IPS DF 4.7 (cell line): ENCODE results near the gene OVCA2.
"Not testable (repeated sequence)": the region's sequence is repeated elsewhere in the genome, so short reads cannot be mapped to it uniquely, and the experiment has no call there.

ENCODE experiments used
- DNase-seq: peaks from one replicate; pipeline ENCODE4 v3.0.0-alpha.2; 2013; ENCODE audit warnings: low spot score; ENCODE audit errors: extremely low read depth

OVCA2 gene

DNA sequence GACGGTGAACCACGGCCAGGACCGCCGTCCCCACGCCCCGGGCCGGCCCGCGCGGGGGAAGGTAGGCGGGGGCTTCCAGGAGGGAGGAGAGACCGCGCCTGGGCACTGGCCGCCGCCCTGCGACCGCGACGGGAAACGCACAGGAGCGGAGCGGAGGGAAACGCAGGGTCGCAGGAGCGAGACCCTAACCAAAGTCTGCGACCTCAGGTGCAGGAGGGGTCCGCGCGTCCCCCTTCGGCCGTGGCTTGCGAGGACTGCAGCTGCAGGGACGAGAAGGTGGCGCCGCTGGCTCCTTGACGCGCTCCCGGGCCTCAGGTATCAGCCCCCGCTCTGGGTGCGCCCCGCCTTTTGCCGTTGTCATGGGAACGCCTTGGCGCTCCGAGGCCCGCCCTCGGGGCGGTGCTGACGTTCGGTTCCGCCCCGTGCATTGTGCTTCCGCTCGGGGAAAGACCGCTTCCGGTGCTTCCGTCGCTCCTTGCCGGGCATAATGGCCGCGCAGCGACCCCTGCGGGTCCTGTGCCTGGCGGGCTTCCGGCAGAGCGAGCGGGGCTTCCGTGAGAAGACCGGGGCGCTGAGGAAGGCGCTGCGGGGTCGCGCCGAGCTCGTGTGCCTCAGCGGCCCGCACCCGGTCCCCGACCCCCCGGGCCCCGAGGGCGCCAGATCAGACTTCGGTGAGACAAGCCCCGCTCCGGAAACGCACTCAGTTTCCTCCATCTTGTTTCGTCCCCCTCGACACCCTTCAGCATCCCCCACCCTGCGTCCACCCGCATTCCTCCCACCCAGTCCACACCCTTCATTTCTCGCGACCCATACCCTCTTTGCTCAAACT, at the start of gene OVCA2:
Gene OVCA2, plus strand, starts transcription at position 462 of the 829 bp plus-strand sequence. Its CDS starts 26 bp downstream, at position 488.
- no peak for DNase-seq

- no peak for DNase-seq
Observed at GRCh38 chr17:1992541-1992940, 49.3 kb upstream of the OVCA2 start.

DNA sequence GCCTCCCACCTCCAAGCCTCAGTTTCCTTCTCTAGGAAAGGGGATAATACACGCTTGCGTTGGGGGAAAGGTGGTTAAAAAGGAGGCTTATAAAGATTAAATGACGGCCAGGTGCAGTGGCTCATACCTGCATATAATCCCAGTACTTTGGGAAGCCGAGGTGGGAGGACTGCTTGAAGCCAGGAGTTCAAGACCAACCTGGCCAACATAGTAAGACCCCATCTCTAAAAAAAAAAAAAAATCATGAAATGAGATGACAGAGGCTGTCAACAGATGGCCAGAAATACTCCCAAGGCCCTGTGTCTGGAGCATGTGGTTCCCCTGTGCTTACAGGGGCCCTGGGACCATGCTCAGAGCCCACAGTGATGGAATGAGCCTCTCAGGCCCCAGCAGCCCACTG, 47.1 kb upstream of the OVCA2 start:
- no peak for DNase-seq

DNA sequence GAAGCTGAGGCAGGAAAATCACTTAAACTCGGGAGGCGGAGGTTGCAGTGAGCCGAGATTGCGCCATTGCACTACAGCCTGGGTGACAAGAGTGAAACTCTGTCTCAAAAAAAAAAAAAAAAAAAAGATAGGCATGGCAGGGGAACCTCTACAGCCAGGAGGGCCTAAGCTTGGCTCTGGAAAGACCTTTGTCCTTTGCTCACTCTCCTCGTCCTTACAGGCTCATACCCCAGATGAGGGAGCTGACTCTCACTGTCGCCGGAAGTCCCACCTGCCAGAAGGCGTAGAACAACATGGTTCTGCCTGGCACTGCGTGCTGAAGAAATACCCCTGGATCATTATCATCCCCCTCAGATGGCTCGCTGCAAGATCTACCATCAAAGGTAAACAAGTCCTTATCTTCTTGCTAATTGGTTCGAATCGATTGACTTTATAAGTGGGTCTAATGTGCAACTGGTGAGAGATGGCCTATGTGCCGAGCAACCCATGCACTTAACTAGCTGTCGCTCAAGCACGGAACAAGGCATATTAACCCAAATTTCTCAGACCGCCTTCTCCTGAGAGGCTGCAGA, 46.4 kb upstream of the OVCA2 start:
- DNase-seq: no peak

DNA sequence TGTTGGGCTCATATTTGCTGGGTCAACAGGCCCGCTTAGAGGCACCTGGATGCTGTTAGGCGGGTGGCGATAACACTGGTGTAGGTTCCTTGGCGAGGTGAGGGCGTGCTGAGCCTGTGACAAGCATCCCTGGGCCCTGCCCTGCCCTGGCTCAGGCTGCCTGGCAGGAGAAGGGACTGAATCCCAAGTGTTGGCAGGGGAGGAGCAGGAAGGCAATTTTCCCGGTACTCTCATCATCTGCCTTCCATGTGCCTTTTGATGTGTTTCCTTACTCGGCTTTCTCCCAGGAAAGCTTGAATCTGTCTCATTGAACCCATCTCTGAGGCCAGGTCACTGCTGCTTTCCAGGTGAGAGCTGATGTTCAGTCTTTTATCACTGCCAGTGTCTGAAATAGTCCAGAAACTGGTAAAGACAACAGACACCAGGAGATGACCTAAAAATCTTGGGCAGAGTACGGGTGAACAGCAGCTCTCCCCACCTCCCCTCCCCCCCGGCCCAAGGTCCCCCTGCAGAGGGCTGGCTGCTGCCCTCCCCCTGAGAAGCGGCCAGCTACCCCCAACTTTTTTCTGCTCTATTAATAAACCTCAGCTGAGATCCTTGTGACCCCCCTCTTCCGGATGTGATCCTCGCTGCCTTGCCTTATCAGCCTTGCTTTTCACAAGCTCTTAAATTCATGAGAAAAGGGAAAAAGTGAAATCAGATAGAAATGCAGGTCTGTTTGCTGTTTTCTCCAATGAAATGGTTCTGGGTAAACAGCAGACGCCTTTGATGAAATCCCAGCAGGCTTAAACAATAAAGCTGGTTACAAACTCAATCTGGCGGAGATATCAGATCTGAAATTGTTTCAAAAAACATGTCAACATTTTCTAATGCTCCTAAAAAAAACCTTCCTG, 45.7 kb upstream of the OVCA2 start:
- DNase-seq: no peak

- no peak for DNase-seq
Observed at GRCh38 chr17:1996800-1997288, 45.0 kb upstream of the OVCA2 start.

DNA sequence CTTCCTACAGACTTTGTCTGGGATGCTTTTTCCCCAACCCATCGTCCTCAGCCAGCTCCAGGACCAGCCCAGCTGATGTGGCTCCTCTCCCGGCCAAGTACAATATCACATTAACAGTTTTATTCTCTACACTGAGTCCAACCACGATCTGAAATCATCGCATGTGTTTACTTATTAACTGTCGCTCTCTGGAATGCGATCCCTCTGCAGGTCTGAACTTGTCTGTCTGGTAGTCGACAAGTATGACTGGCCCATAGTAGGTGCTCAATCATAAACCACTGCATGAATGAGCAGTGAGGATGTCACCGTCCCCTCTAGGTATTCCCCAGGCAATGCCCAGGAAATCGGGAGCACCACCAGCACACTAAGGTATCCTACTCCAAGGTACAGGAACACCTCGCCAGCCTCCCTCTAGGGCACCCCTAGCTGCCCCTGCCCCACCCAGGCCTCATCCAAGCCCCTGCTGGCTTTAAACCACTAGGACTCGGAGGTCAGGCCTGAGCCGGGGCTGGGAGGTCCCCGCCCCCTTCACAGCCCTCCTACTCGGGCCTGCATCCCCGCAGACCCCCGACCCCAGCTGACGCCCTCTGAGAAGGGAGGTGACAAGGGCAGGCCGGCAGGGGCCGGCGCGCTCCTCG, 44.4 kb upstream of the OVCA2 start:
- no peak for DNase-seq

- no peak for DNase-seq
Observed at GRCh38 chr17:1997927-1998742, 43.7 kb upstream of the OVCA2 start.

DNA sequence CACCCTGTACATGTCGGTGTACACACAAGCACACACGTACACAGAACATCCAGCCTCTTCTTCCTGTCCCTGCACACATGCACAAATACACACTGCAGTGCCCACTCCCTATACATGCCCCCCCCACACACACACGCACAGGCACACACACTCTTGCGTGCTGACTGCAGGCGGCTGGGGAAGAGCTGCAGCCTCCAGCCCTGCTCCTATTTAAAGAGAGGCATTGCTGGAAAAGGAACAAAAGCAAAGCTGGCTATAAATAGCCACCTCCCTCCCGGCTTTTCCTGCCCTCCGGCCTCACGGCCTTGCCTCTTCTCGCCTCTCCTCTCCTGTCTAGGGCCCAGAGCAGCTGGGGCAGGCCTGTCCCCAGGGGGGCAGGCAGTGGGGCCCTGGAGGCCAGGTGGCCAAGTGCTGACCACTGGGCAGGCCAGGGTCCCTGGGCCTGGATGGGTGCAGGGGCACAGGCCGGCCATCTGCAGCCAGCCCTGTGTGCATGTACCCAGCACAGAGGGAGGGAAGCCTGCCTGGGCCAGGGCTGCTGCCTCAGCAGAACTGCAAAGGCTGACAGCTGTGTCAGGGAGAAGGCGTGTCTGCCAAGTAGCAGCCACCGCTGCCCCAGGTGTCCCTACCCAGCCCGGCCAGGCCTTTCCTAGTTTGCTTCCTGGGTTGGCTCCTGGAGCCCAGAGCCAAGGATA, 42.1 kb upstream of the OVCA2 start:
- DNase-seq: no peak

DNA sequence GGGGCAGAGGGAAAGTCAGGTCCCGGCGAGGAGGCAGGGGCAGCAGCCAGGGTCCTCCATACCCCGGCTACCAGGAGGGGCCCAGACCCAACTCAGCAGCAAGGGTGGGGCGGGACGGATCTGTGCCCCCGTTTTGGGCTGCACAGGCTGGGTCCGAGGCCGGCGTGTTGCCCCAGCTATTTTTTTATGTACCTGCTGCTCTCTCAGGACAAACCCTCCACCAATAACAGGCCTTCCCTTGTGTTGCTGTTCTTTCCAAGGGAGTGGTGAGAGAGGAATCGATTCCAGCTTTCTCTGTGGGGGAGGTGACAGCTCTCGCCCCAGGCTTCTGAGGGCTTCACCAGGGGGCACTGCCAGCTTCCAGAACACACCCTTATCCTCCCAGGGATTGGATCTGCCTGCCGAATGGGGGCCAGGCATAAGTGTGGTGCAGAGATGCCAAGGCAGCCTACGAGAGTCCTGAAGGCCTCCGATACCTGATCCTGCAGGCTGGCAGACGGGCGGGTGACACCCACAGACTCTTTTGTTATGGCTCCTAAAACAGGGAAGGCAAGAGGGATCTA, 39.0 kb upstream of the OVCA2 start:
- DNase-seq: no peak

DNA sequence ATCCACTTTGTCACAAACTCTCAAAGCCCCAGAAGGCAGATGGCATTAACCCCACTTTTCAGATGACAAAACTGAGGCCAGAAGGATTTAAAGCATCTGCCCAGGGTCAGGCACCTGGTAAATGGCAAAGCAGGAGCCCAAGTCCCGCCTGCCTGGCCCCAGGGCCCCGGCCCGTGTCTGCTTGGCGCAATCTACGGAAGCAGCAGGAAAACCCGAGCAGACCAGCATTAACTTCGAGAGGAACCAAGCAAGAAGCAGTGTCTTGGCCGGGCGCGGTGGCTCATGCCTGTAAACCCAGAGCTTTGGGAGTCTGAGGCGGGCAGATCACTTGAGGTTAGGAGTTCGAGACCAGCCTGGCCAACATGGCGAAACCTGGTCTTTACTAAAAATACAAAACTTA, 38.3 kb upstream of the OVCA2 start:
- no peak for DNase-seq

DNA sequence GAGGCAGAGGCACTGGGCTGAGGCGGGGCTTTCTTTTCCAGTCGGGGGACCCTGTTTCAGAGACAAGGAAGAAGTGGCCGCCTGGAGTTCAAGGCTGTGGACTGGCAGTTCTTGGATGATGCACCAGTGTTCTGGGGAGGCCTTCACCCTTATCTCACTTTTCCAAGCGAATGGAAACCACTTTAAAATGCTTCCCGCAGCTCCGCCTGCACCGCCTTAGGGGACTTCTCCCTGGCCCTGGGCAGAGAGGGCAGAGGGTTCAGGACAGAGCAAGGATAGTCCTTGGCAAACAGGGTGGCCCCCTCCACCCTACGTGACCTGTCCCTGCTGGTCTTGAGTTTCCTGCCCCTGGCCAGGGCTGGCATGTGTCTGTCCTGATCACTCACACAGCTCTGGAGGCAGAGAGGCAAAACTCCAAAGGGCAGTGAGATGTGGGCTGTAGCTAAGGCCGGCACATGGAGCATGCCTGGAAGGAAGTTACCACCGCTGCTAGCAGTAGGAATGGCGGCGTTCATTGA, 37.3 kb upstream of the OVCA2 start:
- DNase-seq: no peak

- DNase-seq: no peak
Observed at GRCh38 chr17:2008332-2009126, 33.3 kb upstream of the OVCA2 start.

GRCh38 chr17:2009737-2010136, 32.1 kb upstream of the OVCA2 start:
- DNase-seq: no peak

DNA sequence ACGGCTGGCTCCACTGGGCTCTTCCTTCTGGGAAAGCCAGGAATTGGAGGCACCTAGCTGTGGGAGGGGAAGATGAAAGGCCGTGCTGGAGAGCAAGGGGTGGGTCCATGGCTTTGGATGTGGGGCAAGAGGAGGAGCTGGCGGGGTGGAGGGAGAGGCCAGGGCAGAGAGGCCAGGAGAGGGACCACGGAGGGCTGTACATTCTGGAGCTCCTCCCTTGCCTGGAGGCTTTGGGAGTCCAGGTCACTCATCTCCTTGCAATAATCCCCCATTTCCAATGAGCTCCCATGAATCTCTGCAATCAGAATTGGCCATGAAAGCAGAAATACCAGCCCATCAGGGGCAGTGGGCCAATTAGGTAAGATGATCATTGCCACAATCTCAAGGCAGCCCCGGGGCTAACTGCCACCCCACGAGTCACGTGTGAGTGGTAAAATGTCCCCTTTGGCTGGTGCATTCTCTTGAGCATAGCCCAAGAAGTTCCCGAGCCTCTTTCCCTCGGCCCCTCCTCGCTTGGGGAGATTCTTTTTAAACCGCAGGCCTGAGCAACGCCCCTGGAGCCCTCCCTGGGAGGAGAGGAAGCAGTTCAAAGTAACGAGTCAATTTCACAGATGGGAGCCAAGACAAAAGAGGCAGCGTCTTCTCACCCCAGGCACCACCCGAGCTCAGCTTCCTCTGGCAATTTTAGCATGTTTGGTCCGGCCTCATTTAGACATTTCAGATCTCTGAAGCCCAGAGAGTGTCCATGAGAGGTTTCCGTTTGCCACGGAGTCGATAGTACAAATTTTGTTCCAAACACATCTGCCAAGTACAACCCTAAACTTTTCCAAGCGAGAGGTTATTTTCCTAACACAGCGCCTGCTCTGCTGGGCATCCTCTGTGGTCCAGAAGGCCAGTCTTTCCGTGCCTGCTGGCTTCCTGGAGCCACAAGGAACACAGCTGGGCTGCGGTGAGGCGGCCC, 30.1 kb upstream of the OVCA2 start:
- no peak for DNase-seq

DNA sequence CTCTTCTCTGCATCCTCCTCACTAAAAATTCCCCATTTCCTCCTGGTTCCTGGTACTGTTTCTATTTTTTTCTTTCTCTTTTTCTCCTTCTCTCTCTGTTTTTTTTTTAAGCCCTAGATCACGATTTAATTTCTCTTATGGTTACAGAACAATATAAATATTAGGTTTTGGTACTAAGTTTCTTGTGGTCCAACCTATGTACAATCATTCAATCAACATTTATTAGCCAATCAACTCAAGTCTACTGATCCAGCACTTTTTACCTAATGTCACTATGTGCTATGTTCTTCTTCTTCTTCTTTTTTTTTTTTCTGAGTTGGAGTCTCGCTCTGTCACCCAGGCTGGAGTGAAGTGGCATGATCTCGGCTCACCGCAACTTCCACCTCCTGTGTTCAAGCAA, 29.3 kb upstream of the OVCA2 start:
- DNase-seq: no peak

- DNase-seq: not testable (repeated sequence)
Observed at GRCh38 chr17:2013220-2013993, 28.4 kb upstream of the OVCA2 start.
